GM12873 (cell line): Measurements from ENCODE around the gene PHF11.

Experiments used
- CTCF ChIP-seq: IDR thresholded peaks from 2 replicates; pipeline ENCODE4 v1.5.1; 2012; ENCODE audit warnings: low read depth, mild to moderate bottlenecking, moderate library complexity, low read length, control low read depth; ENCODE audit not compliant: insufficient read depth; ENCODE audit errors: missing control alignments

The PHF11 gene

DNA sequence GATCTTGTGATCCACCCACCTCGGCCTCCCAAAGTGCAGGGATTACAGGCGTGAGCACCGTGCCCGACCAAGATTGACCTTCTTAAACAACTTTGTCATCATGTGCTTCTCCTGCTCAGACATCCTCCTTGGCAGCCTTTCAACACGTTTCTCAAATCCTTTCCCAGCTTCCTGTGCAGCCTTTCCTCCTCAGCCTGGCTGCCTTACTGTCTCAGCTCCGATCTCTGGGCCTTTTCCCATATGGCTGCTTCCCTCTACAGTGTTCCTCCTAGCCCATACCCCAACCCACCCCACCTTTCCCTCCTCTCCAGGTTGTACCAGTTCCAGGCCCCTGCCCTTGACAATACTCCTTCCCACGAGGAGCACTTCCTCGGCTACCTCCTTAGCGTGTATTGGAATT lies 7.2 kb downstream of the PHF11 start:
- no peak for TF ChIP-seq CTCF

DNA sequence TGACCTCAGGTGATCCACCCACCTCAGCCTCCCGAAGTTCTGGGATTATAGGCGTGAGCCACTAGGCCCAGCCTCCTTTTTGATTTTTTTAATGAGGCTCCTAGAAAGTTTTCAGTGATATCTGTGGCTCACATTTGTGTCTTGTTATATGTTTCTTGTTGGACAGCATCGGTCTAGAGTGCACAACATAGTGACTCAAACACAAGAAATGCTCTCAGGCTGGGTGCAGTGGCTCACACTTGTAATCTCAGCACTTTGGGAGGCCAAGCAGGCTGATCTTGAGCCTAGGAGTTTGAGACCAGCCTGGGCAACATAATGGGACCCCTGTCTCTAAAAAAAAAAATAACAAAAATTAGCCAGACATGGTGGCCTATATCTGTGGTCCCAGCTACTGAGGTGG lies 8.2 kb downstream of the PHF11 start:
- no peak for TF ChIP-seq CTCF

GRCh38 chr13:49512578-49512977 lies 16.8 kb downstream of the PHF11 start:
- TF ChIP-seq CTCF, result no peak

- no peak for TF ChIP-seq CTCF
These were observed 20.7 kb downstream of the PHF11 start for GRCh38 chr13:49516467-49516866.

DNA sequence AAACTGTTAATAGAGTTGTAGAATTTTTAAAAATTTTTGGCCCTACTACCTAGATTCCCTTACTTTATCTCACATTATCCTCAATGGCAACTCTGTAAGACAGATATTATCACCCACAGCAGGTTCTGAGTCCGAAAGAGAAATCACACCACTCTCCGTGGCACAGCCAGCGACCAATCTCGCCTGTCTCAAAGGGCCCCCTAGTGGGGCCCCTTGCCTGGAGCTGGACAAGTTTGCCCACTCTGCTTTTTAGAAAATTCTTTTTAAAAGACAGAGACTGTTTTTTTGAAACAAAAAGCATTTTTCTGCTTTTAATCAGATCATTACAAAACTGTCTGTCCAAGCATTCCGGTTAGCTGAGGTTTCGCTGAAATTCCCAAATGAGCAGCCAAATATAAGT lies 21.7 kb downstream of the PHF11 start:
- TF ChIP-seq CTCF, result no peak

DNA sequence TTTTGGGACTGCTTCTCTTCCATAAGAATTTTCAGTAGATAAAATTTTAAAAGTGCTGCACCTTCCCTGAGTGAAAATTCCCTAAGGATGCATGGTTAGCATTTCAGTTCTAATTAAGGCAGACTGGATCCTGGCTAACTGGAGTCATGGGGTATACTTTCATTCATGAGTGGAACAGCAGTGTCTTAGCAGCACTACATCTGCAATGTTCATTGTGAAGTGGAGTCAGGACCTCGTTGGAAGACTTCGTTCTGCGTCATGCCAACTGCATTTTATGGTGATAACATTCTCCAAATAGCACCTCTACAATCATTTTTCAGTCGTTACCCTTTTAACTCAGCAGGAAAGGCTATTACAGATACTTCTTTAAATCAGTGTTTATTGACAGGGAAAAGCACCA lies 25.5 kb downstream of the PHF11 start:
- no peak for TF ChIP-seq CTCF

DNA sequence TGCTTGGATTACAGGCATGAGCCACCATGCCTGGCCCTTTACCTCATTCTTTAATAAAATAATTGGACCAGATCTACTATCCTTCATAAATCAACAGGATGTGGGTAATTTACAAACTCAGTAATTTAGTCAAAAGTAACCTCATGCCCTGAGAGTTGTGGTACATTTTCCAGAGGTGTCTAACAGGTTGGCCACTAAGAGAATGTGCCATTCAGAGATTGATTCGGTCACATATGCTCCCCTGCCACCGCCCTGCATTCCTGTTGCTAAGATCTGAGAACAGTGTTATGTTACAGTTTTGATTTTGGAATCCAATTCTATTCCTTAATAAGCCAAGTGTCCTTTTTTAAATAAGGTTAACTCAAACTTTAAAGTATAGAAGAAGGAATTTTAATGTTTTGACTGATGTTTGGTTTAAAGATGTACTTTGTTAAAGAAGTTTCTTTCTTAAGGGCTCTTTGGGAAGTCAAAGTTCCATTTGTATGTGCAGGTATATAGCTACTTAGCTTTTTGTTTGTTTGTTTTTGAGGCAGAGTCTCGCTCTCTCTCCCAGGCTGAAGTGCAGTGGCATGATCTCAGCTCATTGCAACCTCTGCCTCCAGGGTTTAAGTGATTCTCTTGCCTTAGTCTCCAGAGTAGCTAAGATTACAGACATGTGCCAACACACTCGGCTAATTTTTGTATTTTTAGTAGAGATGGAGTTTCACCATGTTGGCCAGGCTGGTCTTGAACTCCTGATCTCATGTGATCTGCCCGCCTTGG lies 29.2 kb downstream of the PHF11 start:
- TF ChIP-seq CTCF, result no peak
